H9 (cell line): Measurements from ENCODE around the gene SUFU. TPM values are rescaled to one million over a fixed set of nuclear protein-coding genes. Genes with fewer than 3 reads are reported as not detected.

Experiments used
- DNase-seq: peaks from one replicate; pipeline ENCODE4 v3.0.0-alpha.2; 2017
- H2AFZ ChIP-seq: one replicate; pipeline ENCODE4 v1.6.1; 2013; ENCODE audit warnings: mild to moderate bottlenecking, low read length, control low read depth, moderate library complexity
- H2AK5ac ChIP-seq: 2 replicates; pipeline ENCODE4 v1.6.1; 2013; ENCODE audit warnings: low read length, control low read depth, mixed read lengths; ENCODE audit not compliant: insufficient read length
- H2BK120ac ChIP-seq: one replicate; pipeline ENCODE4 v1.6.1; 2013; ENCODE audit warnings: low read depth, mild to moderate bottlenecking, low read length, control low read depth, inconsistent platforms; ENCODE audit not compliant: poor library complexity, severe bottlenecking
- H2BK12ac ChIP-seq: 2 replicates; pipeline ENCODE4 v1.6.1; 2013; ENCODE audit warnings: low read length, control low read depth, mixed read lengths, low read depth; ENCODE audit not compliant: insufficient read length
- H2BK15ac ChIP-seq: 2 replicates; pipeline ENCODE4 v1.6.1; 2013; ENCODE audit warnings: low read depth, low read length, control low read depth
- H2BK20ac ChIP-seq: one replicate; pipeline ENCODE4 v1.6.1; 2013; ENCODE audit warnings: low read depth, mild to moderate bottlenecking, low read length, control low read depth, inconsistent platforms; ENCODE audit not compliant: poor library complexity, severe bottlenecking
- H2BK5ac ChIP-seq: 2 replicates; pipeline ENCODE4 v1.6.1; 2013; ENCODE audit warnings: low read length, control low read depth, mixed read lengths; ENCODE audit not compliant: insufficient read length
- H3K14ac ChIP-seq: 2 replicates; pipeline ENCODE4 v1.6.1; 2013; ENCODE audit warnings: low read length, control low read depth; ENCODE audit not compliant: insufficient read depth
- H3K18ac ChIP-seq: 2 replicates; pipeline ENCODE4 v1.6.1; 2013; ENCODE audit warnings: low read depth, mild to moderate bottlenecking, mixed read lengths, low read length, control low read depth; ENCODE audit not compliant: insufficient read length
- H3K23ac ChIP-seq: 2 replicates; pipeline ENCODE4 v1.6.1; 2013; ENCODE audit warnings: low read length, control low read depth, mixed read lengths, low read depth; ENCODE audit not compliant: insufficient read length
- H3K23me2 ChIP-seq: 2 replicates; pipeline ENCODE4 v1.6.1; 2013; ENCODE audit warnings: low read depth, mild to moderate bottlenecking, mixed read lengths, low read length, control low read depth; ENCODE audit not compliant: insufficient read length, poor library complexity, severe bottlenecking
- H3K27ac ChIP-seq: 2 replicates; pipeline ENCODE4 v1.5.1; 2013; ENCODE audit warnings: low read length, control low read depth, mixed read lengths, low read depth; ENCODE audit not compliant: insufficient read length
- H3K27me3 ChIP-seq: 2 replicates; pipeline ENCODE4 v1.6.1; 2013; ENCODE audit warnings: low read length, control low read depth, inconsistent platforms; ENCODE audit not compliant: insufficient read depth
- H3K4ac ChIP-seq: 2 replicates; pipeline ENCODE4 v1.6.1; 2013; ENCODE audit warnings: low read depth, mild to moderate bottlenecking, control low read depth, inconsistent platforms, low read length, moderate library complexity
- H3K4me1 ChIP-seq: 2 replicates; pipeline ENCODE4 v1.6.1; 2013; ENCODE audit warnings: low read length, control low read depth, inconsistent platforms; ENCODE audit not compliant: insufficient read depth
- H3K4me2 ChIP-seq: 2 replicates; pipeline ENCODE4 v1.6.1; 2013; ENCODE audit warnings: low read length, control low read depth, mixed read lengths; ENCODE audit not compliant: insufficient read length, insufficient read depth
- H3K56ac ChIP-seq: 2 replicates; pipeline ENCODE4 v1.6.1; 2013; ENCODE audit warnings: low read depth, mild to moderate bottlenecking, mixed read lengths, low read length, control low read depth; ENCODE audit not compliant: insufficient read length
- H3K79me1 ChIP-seq: 2 replicates; pipeline ENCODE4 v1.6.1; 2013; ENCODE audit warnings: low read depth, mild to moderate bottlenecking, moderate library complexity, low read length, control low read depth, inconsistent platforms; ENCODE audit not compliant: insufficient read depth, poor library complexity, severe bottlenecking
- H3K79me2 ChIP-seq: 2 replicates; pipeline ENCODE4 v1.6.1; 2013; ENCODE audit warnings: low read length, control low read depth, inconsistent platforms; ENCODE audit not compliant: insufficient read depth
- H3K9ac ChIP-seq: 2 replicates; pipeline ENCODE4 v1.6.1; 2013; ENCODE audit warnings: low read length, control low read depth, mixed read lengths; ENCODE audit not compliant: insufficient read length; ENCODE audit errors: extremely low read depth
- H3K9me3 ChIP-seq: one replicate; pipeline ENCODE4 v1.6.1; 2013; ENCODE audit warnings: low read depth, low read length, inconsistent platforms; ENCODE audit not compliant: control insufficient read depth
- H3T11ph ChIP-seq: one replicate; pipeline ENCODE4 v1.6.1; 2013; ENCODE audit warnings: mild to moderate bottlenecking, low read length, control low read depth, inconsistent platforms
- H4K20me1 ChIP-seq: one replicate; pipeline ENCODE4 v1.6.1; 2013; ENCODE audit not compliant: control insufficient read depth, insufficient read length, insufficient read depth
- H4K5ac ChIP-seq: 2 replicates; pipeline ENCODE4 v1.6.1; 2013; ENCODE audit warnings: low read depth, mild to moderate bottlenecking, mixed read lengths, low read length, control low read depth; ENCODE audit not compliant: insufficient read length
- H4K8ac ChIP-seq: replicated peaks from 2 replicates; pipeline ENCODE4 v1.6.1; 2013; ENCODE audit warnings: low read length, control low read depth, mixed read lengths, low read depth; ENCODE audit not compliant: insufficient read length
- H4K91ac ChIP-seq: 2 replicates; pipeline ENCODE4 v1.6.1; 2013; ENCODE audit warnings: low read depth, mild to moderate bottlenecking, moderate library complexity, mixed read lengths, low read length, control low read depth; ENCODE audit not compliant: insufficient read length
- H3K27ac Mint-ChIP-seq, 3 experiments: 2 replicates in 2 of 3; 3 replicates in 1 of 3; pipeline ENCODE4 v1.8.0; 2020 to 2021; ENCODE audit warnings: mixed read lengths in 3 of 3, mild to moderate bottlenecking in 1 of 3, moderate library complexity in 1 of 3
- H3K27me3 Mint-ChIP-seq: 2 replicates; pipeline ENCODE4 v1.8.0; 2021; ENCODE audit warnings: low read depth, mild to moderate bottlenecking, moderate library complexity, mixed read lengths
- H3K36me3 Mint-ChIP-seq, 3 experiments: 2 replicates in 2 of 3; 3 replicates in 1 of 3; pipeline ENCODE4 v1.8.0; 2020 to 2021; ENCODE audit warnings: low read depth in 3 of 3, mixed read lengths in 3 of 3; ENCODE audit not compliant: insufficient read depth in 1 of 3
- H3K4me1 Mint-ChIP-seq, 2 experiments: 2 replicates each; pipeline ENCODE4 v1.8.0; 2020; ENCODE audit warnings: mixed read lengths in 2 of 2
- H3K4me3 Mint-ChIP-seq, 2 experiments: 2 replicates in 1 of 2; 3 replicates in 1 of 2; pipeline ENCODE4 v1.8.0; 2020 to 2021; ENCODE audit warnings: mild to moderate bottlenecking in 2 of 2, mixed read lengths in 2 of 2, moderate library complexity in 1 of 2
- H3K9me3 Mint-ChIP-seq, 2 experiments: 2 replicates in 1 of 2; 3 replicates in 1 of 2; pipeline ENCODE4 v1.8.0; 2020; ENCODE audit warnings: mild to moderate bottlenecking in 2 of 2, mixed read lengths in 2 of 2, moderate library complexity in 1 of 2
- WGBS: extraction: QIAGEN DNeasy Blood & Tissue Kit; methylation state at CpG from one replicate; pipeline ENCODE4 v1.1.7; 2013; ENCODE audit warnings: missing lambda C conversion rate, low lambda C conversion rate, mixed read lengths; ENCODE audit not compliant: insufficient read length; ENCODE audit errors: extremely low coverage; 5-methylcytosine and 5-hydroxymethylcytosine counted together
- total RNA-seq: library from RNA; stranded (reverse); gene quantifications from 2 replicates; pipeline ENCODE4 v1.2.1, GENCODE V29; 2021
- TF ChIP-seq, protein P1 (sequence below): fragments of 200-600 bp; sonication (generic); conservative IDR thresholded peaks from 3 replicates; pipeline ENCODE4 v1.8.0; 2021; ENCODE audit warnings: antibody characterized with exemption, mild to moderate bottlenecking

The SUFU gene
- total RNA-seq, 1 experiment from 2014 or later, result 9.5 TPM

DNA sequence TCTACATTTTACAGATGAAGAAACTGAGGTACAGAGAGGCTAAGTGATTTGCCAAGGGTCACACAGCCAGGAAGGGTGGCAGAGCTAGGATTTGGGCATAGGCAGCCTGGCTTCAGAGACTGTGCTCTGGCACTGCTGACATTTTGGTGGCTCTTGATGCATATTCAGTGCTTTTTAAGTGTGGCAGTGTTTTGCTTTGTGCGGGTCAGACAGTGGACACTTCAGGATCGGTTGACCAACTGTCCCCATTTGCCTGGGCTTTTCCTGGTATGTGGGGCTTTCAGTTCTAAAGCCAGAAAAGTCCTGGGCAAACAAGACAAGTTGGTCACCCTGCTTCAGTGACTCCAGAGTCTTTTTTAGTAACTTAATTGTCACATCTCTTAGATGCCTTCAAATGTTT lies 35.0 kb downstream of the SUFU start:
- Histone ChIP-seq H3K79me1 (no peaks in the 10 kb centered on the region), H3T11ph (no peak overlapping the region)
- H3K36me3 Mint-ChIP-seq, result no peaks in the 10 kb centered on the region

More for the DNA sequence above, 35.0 kb downstream of the SUFU start:
- no peaks in the 10 kb centered on the region for H3K27me3 ChIP-seq
- H3K18ac ChIP-seq, result no peak overlapping the region
- H2AFZ ChIP-seq, result no peak overlapping the region
- H4K20me1 ChIP-seq, result no peaks in the 10 kb centered on the region
- no peaks in the 10 kb centered on the region for H3K23me2 ChIP-seq
- no peak overlapping the region for H3K9ac ChIP-seq
- no peak overlapping the region for H3K56ac ChIP-seq
- H3K9me3 Mint-ChIP-seq, result no peaks in the 10 kb centered on the region
- H3K4me1 ChIP-seq, result no peaks in the 10 kb centered on the region
- no peak overlapping the region for H4K5ac ChIP-seq
- DNase-seq, result no peak
- no CpG with 5 or more reads among the region's 2 CpGs for WGBS
- no peak overlapping the region for H2AK5ac ChIP-seq
- TF ChIP-seq, protein P1, sequence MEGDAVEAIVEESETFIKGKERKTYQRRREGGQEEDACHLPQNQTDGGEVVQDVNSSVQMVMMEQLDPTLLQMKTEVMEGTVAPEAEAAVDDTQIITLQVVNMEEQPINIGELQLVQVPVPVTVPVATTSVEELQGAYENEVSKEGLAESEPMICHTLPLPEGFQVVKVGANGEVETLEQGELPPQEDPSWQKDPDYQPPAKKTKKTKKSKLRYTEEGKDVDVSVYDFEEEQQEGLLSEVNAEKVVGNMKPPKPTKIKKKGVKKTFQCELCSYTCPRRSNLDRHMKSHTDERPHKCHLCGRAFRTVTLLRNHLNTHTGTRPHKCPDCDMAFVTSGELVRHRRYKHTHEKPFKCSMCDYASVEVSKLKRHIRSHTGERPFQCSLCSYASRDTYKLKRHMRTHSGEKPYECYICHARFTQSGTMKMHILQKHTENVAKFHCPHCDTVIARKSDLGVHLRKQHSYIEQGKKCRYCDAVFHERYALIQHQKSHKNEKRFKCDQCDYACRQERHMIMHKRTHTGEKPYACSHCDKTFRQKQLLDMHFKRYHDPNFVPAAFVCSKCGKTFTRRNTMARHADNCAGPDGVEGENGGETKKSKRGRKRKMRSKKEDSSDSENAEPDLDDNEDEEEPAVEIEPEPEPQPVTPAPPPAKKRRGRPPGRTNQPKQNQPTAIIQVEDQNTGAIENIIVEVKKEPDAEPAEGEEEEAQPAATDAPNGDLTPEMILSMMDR, result no peak
- H2BK12ac ChIP-seq, result no peak overlapping the region
- no peaks in the 10 kb centered on the region; the same call in 1 of the 2 replicates for H3K27me3 Mint-ChIP-seq
- no peak overlapping the region for H3K4me3 Mint-ChIP-seq
- H3K4me1 Mint-ChIP-seq, result no peaks in the 10 kb centered on the region
- H2BK15ac ChIP-seq, result no peak overlapping the region
- no peak overlapping the region for H4K91ac ChIP-seq
- H3K27ac ChIP-seq, result no peak overlapping the region
- H2BK120ac ChIP-seq, result no peak overlapping the region
- H2BK20ac ChIP-seq, result no peak overlapping the region
- no peak overlapping the region for H3K14ac ChIP-seq
- no peaks in the 10 kb centered on the region for H3K9me3 ChIP-seq
- H3K4ac ChIP-seq, result no peak overlapping the region
- H3K27ac Mint-ChIP-seq, result no peak overlapping the region
- no peak overlapping the region for H3K23ac ChIP-seq
- H3K4me2 ChIP-seq, result no peak overlapping the region
- no peaks in the 10 kb centered on the region for H3K79me2 ChIP-seq
- H4K8ac ChIP-seq, result no peak overlapping the region
- H2BK5ac ChIP-seq, result no peak overlapping the region
